DND-41 (cell line): Measurements from ENCODE around the gene VWA8.
"Not testable (repeated sequence)": the region's sequence is repeated elsewhere in the genome, so short reads cannot be mapped to it uniquely, and the experiment has no call there.

Experiments
- EZH2 ChIP-seq: IDR thresholded peaks from 3 replicates; pipeline ENCODE4 v1.6.1; 2012; ENCODE audit warnings: borderline replicate concordance, low read depth, mild to moderate bottlenecking, moderate library complexity, low read length, inconsistent platforms; ENCODE audit not compliant: severe bottlenecking
- TF ChIP-seq, protein P1 (sequence below): IDR thresholded peaks from 2 replicates; pipeline ENCODE4 v1.5.1; 2012; ENCODE audit warnings: borderline replicate concordance, low read length, moderate library complexity, mild to moderate bottlenecking; ENCODE audit not compliant: poor library complexity, severe bottlenecking; ENCODE audit errors: extremely low read depth

DNA sequence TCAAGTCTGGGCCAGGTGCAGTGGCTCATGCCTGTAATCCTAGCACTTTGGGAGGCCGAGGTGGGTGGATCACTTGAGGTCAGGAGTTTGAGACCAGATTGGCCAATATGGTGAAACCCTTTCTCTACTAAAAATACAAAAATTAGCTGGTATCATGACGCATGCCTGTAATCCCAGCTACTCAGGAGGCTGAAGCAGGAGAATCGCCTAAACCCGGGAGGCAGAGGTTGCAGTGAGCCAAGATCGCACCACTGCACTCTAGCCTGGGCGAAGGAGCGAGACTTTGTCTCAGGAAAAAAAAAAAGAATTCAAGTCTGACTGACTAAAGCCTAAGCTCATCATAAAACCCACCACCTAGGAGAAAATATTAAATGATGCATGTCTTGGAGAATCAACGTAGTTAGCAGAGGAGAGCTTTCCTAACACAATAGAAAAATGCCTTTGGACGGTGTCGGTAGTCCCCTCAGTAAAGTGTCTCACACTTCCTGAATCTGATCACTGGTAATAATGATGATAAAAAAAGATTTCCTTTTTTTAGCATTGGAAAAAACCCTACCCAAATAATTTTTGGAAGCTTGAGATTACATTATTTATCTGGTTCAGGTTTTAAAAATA, 313.1 kb downstream of the VWA8 start:
- TF ChIP-seq, protein P1, sequence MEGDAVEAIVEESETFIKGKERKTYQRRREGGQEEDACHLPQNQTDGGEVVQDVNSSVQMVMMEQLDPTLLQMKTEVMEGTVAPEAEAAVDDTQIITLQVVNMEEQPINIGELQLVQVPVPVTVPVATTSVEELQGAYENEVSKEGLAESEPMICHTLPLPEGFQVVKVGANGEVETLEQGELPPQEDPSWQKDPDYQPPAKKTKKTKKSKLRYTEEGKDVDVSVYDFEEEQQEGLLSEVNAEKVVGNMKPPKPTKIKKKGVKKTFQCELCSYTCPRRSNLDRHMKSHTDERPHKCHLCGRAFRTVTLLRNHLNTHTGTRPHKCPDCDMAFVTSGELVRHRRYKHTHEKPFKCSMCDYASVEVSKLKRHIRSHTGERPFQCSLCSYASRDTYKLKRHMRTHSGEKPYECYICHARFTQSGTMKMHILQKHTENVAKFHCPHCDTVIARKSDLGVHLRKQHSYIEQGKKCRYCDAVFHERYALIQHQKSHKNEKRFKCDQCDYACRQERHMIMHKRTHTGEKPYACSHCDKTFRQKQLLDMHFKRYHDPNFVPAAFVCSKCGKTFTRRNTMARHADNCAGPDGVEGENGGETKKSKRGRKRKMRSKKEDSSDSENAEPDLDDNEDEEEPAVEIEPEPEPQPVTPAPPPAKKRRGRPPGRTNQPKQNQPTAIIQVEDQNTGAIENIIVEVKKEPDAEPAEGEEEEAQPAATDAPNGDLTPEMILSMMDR = not testable (repeated sequence)
- TF ChIP-seq EZH2 = not testable (repeated sequence)
